Omental fat pad (tissue), 4 donors: ENCODE measurements around the gene SLC2A13. TPM values are rescaled to one million over a fixed set of nuclear protein-coding genes. Genes with fewer than 3 reads are reported as not detected.

ENCODE experiments used
- ATAC-seq: fragments of 150-250 bp; one replicate; pipeline ENCODE4 v1.9.1; 2016; ENCODE audit warnings: mild to moderate bottlenecking, moderate library complexity; ENCODE audit not compliant: low FRiP score
- DNase-seq: peaks from one replicate; pipeline ENCODE4 v3.0.0-alpha.2; 2019; ENCODE audit warnings: low spot score
- total RNA-seq, 4 donors: library from RNA; depleted of rRNA; stranded (reverse); fragments of >200 nt; gene quantifications; one replicate each; pipeline ENCODE4 v1.1.0, GENCODE V29; 2016
- TF ChIP-seq, protein P1 (sequence below), 3 donors: fragments of 450-650 bp; IDR thresholded peaks; one replicate each; pipeline ENCODE4 v1.5.1; 2016 to 2017; ENCODE audit warnings: antibody characterized with exemption in 3 of 3, mild to moderate bottlenecking in 3 of 3, moderate library complexity in 2 of 3

The SLC2A13 gene
- total RNA-seq, 4 donors from 2014 or later, result 11.6 to 25.9 (median 15.6) TPM

DNA sequence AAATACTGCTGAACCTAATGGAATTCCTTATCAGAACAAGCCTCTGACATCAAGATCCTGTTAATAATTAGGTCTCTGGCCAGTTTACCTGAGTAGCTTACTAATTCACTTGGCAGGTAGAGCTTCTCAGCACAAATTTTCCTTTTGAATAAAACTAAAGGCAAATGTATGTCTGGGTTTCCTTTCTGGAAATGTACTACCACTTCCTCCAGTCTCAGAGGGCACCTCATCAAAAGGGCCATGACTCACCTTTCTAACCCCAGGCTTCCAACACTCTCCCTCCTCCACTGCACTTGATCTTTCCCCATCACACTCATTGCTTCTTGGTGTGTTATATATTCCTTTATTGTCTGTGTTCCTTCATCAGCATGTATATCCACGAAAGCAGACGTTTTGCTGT lies 90.5 kb downstream of the SLC2A13 start:
- DNase-seq, result no peak
- TF ChIP-seq, protein P1, sequence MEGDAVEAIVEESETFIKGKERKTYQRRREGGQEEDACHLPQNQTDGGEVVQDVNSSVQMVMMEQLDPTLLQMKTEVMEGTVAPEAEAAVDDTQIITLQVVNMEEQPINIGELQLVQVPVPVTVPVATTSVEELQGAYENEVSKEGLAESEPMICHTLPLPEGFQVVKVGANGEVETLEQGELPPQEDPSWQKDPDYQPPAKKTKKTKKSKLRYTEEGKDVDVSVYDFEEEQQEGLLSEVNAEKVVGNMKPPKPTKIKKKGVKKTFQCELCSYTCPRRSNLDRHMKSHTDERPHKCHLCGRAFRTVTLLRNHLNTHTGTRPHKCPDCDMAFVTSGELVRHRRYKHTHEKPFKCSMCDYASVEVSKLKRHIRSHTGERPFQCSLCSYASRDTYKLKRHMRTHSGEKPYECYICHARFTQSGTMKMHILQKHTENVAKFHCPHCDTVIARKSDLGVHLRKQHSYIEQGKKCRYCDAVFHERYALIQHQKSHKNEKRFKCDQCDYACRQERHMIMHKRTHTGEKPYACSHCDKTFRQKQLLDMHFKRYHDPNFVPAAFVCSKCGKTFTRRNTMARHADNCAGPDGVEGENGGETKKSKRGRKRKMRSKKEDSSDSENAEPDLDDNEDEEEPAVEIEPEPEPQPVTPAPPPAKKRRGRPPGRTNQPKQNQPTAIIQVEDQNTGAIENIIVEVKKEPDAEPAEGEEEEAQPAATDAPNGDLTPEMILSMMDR (IDR thresholded peaks at IDR 0.05), result no peak

DNA sequence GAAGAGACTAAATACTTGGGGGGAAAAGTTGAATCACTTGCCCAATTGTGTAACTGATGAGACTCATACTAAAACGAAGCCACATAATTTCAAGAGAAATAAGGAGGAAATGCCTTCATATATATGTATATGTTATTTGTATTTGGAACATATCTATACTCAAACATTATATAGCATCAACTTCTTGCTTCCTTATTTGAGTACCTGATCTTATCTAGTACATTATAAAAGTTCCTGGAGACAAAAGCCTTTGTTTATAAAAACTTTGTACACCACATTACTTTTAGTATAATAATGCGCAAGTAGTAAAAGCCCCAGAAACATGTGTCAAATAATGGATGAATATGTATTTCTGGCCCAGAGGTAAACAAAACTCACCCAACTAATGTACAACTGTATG lies 92.0 kb downstream of the SLC2A13 start:
- DNase-seq, result no peak
- no peak for ATAC-seq
- TF ChIP-seq, protein P1 (IDR thresholded peaks at IDR 0.05), result no peak

More for the DNA sequence above, 90.5 kb downstream of the SLC2A13 start:
- ATAC-seq, result no peak

DNA sequence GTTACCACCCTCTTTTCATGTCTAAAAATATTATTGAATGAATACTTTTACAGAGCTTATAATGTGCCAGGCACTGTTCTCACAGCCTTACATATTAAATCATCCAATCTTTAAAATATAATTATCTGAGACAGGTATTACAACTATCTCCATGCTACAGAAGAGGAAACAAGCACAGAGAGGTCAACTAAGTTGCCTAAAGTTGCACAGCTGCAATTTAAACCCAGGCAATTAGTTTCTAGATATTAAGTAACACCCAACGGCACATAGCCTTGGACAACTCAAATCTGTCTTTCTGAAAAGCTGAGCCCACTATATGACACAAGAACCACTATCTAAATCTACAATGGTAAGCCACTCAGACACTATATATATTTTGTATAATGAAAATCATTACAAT lies 92.6 kb downstream of the SLC2A13 start:
- TF ChIP-seq, protein P1 (IDR thresholded peaks at IDR 0.05), result no peak
- no peak for DNase-seq
- ATAC-seq, result no peak

DNA sequence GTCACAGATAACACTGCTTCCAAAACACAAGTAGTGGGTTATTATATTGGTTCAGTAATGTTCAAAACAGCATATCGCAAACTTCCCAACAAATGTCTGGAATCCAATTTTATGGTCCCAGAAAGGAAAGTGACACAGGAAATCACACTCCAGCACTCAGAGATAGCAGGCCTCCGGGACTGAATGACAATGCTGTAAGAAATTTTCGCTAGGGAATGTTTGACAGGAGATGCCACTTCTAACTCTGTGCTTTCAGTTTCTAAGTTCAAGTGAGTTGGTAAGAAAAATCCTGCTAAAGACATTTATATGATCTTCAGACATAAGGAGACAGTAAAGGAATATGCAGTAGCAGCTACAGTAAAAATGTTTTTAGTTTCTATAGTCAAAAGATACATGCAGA lies 93.2 kb downstream of the SLC2A13 start:
- ATAC-seq (no peak), DNase-seq (no peak)
- TF ChIP-seq, protein P1 (IDR thresholded peaks at IDR 0.05), result no peak

DNA sequence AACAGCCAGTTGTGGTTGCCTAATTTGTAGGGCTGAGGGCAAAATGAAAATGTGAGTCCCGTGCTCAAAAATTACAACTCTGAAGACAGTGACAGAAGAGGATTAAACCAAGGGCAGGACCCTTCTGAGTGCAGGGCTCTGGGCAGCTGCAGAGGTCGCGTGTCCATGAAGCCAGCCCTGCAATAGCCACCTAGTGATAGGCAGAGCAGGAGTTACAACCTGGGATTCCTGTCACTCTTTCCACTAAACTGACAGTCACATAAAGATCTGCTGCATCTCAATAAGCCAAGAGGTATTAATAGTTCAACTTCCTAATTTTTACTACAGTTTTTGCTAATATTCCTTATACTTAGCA lies 94.1 kb downstream of the SLC2A13 start:
- DNase-seq (no peak), ATAC-seq (no peak)
- TF ChIP-seq, protein P1 (IDR thresholded peaks at IDR 0.05), result no peak

DNA sequence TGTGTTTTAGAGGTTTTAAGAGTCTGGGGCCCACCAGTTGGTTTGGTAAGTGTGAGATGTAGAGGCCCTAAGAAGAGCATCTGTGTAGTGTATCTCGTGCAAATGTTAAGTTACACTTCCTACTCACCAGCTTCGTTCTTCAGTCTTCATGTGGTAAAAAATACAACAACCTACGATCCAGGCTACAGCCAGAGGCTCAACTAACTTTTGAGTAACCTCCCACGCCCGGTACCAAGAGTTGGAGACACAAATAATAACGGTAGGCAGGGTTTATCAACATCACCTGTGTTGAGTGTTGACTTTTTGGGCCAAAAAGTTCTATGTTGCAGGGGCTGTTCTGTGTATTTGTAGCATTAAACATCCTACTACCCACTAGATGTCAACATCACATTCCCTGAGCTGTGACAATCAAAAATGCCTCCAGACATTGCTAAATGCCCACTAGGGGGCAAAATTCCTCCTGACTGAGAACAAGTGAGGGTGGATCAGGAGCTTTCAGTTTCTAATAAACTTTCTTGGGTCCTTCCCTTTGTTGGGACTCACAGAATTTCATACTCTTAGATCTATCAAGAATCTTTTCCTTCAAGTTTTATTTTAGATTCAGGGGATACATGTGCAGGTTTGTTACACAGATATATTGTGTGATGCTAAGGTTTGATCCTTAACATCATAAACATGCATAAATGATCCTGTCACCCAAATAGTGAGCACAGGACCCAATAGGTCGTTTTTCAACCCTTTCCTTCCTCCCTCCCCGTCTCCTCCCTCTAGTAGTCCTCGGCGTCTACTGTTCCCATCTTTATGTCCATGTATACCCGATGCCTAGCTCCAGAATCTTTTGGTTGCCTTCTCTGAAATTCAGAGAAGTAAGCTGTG lies 94.7 kb downstream of the SLC2A13 start:
- ATAC-seq (peak; percentile 86), DNase-seq (no peak)
- TF ChIP-seq, protein P1 (IDR thresholded peaks at IDR 0.05), result peak in 1 of 3 donors; percentile 1
